Epidermal melanocyte (primary cell): ENCODE measurements around the gene C3orf52.

ENCODE experiments used
- DNase-seq: peaks from one replicate; pipeline ENCODE4 v3.0.0; 2011; ENCODE audit warnings: low spot score; ENCODE audit not compliant: insufficient read length

Gene C3orf52

GRCh38 chr3:112117841-112118571 lies 31.8 kb downstream of the C3orf52 start:
- no peak for DNase-seq

GRCh38 chr3:112119962-112120836 lies 34.0 kb downstream of the C3orf52 start:
- DNase-seq = no peak

- DNase-seq = no peak
Observed at GRCh38 chr3:112121577-112122547, 35.7 kb downstream of the C3orf52 start.

GRCh38 chr3:112122870-112123269 lies 36.7 kb downstream of the C3orf52 start:
- DNase-seq = no peak

GRCh38 chr3:112123548-112123947 lies 37.4 kb downstream of the C3orf52 start:
- no peak for DNase-seq

GRCh38 chr3:112124907-112125607 lies 38.9 kb downstream of the C3orf52 start:
- DNase-seq = no peak

GRCh38 chr3:112126511-112126911 lies 40.3 kb downstream of the C3orf52 start:
- no peak for DNase-seq

GRCh38 chr3:112127522-112128494 lies 41.6 kb downstream of the C3orf52 start:
- DNase-seq = no peak

GRCh38 chr3:112128843-112129727 lies 42.9 kb downstream of the C3orf52 start:
- no peak for DNase-seq

- no peak for DNase-seq
Observed at GRCh38 chr3:112129925-112130637, 43.9 kb downstream of the C3orf52 start.

GRCh38 chr3:112130638-112130993 lies 44.4 kb downstream of the C3orf52 start:
- DNase-seq = no peak

GRCh38 chr3:112131111-112131510 lies 44.9 kb downstream of the C3orf52 start:
- DNase-seq = no peak

- no peak for DNase-seq
Observed at GRCh38 chr3:112132088-112132487, 45.9 kb downstream of the C3orf52 start.

GRCh38 chr3:112132554-112132953 lies 46.4 kb downstream of the C3orf52 start:
- no peak for DNase-seq

- DNase-seq = no peak
Observed at GRCh38 chr3:112132975-112133448, 46.8 kb downstream of the C3orf52 start, which contains the start of gene GCSAM. TSS of gene GCSAM (minus strand) at chr3:112133248. CDS start at chr3:112133120, 128 bp downstream.

- DNase-seq = no peak
Observed at GRCh38 chr3:112133626-112134334, 47.6 kb downstream of the C3orf52 start.
